ENCODE measurements around the gene BLNK.

The BLNK gene

DNA sequence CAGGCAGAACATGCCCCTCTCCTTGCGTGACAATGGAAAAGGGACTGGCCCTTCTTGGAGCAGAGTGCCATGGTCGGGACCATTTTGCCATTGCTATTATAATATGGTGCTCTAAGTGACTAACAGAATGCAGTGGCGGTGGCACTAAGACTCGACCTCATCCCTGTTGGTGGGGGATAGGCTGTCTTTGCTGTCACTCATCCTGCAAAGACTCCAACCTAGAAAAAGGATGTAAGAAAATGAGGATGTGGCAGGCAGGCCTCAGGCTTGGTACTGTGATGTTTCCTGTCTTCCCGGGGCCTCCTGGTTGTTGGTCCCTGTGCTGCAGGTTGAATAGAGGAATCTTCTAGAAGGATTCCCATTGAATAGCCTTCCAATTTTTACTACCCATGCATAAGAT lies 18.6 kb downstream of the BLNK start:
- H3K9me3 ChIP-seq (ENCODE audit: control insufficient read depth, low read length) = no peaks in the 10 kb centered on the region
- no peaks in the 10 kb centered on the region for H3K27me3 ChIP-seq (ENCODE audit: control insufficient read depth in 1 of 2, insufficient read depth in 1 of 2, low read length in 2 of 2)
- no peaks in the 10 kb centered on the region for H3K36me3 ChIP-seq (ENCODE audit: control insufficient read depth in 1 of 2, insufficient read depth in 2 of 2, low read depth in 1 of 2, low read length in 2 of 2)
- no peak overlapping the region for H4K91ac ChIP-seq (ENCODE audit: low read length)
- no peak overlapping the region for H3K14ac ChIP-seq (ENCODE audit: low read length in 2 of 2)
- no peak overlapping the region for H4K8ac ChIP-seq (ENCODE audit: low read length)
- H3K18ac ChIP-seq (ENCODE audit: low read depth in 1 of 2, low read length in 2 of 2) = no peak overlapping the region
- no peak overlapping the region for H3K4me3 ChIP-seq (ENCODE audit: insufficient read depth in 1 of 2, low read depth in 1 of 2, low read length in 2 of 2)
- H2BK5ac ChIP-seq (ENCODE audit: low read depth, low read length, poor library complexity, severe bottlenecking) = no peak overlapping the region
- 87% methylated on average over 4 of the region's 5 CpGs for WGBS
- H2BK12ac ChIP-seq (ENCODE audit: low read length in 2 of 2) = no peak overlapping the region
- no peaks in the 10 kb centered on the region for H3K79me1 ChIP-seq (replicated peaks; ENCODE audit: low read length, poor library complexity, severe bottlenecking)
- peaks cover 1% of the 10 kb centered on the region for H3K4me1 ChIP-seq (ENCODE audit: control insufficient read depth, insufficient read depth, low read depth, low read length)
- H2BK120ac ChIP-seq (ENCODE audit: low read depth, low read length) = no peak overlapping the region
- no peak overlapping the region for H3K23ac ChIP-seq (ENCODE audit: low read length in 2 of 2)
- no peak for DNase-seq
- H2BK15ac ChIP-seq (ENCODE audit: low read depth, poor library complexity, severe bottlenecking) = no peak overlapping the region
- no peak overlapping the region for H3K9ac ChIP-seq (ENCODE audit: low read length)
- H3K27ac ChIP-seq (ENCODE audit: low read length, poor library complexity, severe bottlenecking) = no peak overlapping the region
- no peak overlapping the region for H2AK5ac ChIP-seq (ENCODE audit: low read length, severe bottlenecking)
- H2AFZ ChIP-seq (ENCODE audit: low read depth, low read length) = no peak overlapping the region
- H3K4ac ChIP-seq (ENCODE audit: low read depth in 1 of 2, low read length in 2 of 2) = no peak overlapping the region
- no peak overlapping the region for H3K4me2 ChIP-seq (ENCODE audit: low read length, poor library complexity, severe bottlenecking)

DNA sequence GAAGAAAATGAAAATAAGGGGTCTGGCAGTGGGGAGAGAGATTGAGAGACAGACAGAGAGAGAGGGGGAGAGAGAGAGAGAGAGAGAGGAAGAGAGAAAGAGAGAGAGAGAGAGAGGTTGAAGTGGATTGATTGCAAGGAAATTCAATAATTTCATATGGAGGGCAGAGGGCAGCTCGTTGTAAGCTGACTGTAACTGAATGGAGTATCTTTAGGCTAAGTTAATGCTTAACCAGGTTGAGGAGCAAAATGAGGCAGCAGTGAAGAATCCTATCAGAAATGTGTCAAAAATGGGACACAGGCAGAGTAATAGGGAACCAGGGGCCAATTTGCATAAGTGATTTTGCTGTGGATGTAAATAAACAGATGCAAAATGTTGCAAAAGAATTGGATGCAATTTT lies 21.0 kb downstream of the BLNK start:
- no peak overlapping the region for H3K18ac ChIP-seq (ENCODE audit: low read depth in 1 of 2, low read length in 2 of 2)
- H3K23ac ChIP-seq (ENCODE audit: low read length in 2 of 2) = no peak overlapping the region
- H3K4me1 ChIP-seq (ENCODE audit: control insufficient read depth, insufficient read depth, low read depth, low read length) = peaks cover 1% of the 10 kb centered on the region
- H2BK120ac ChIP-seq (ENCODE audit: low read depth, low read length) = no peak overlapping the region
- H3K27ac ChIP-seq (ENCODE audit: low read length, poor library complexity, severe bottlenecking) = no peak overlapping the region
- no peaks in the 10 kb centered on the region for H3K27me3 ChIP-seq (ENCODE audit: control insufficient read depth in 1 of 2, insufficient read depth in 1 of 2, low read length in 2 of 2)
- H2AK5ac ChIP-seq (ENCODE audit: low read length, severe bottlenecking) = no peak overlapping the region
- H3K4ac ChIP-seq (ENCODE audit: low read depth in 1 of 2, low read length in 2 of 2) = no peak overlapping the region
- H2BK12ac ChIP-seq (ENCODE audit: low read length in 2 of 2) = no peak overlapping the region
- H3K4me3 ChIP-seq (ENCODE audit: insufficient read depth in 1 of 2, low read depth in 1 of 2, low read length in 2 of 2) = no peak overlapping the region
- no peak overlapping the region for H3K4me2 ChIP-seq (ENCODE audit: low read length, poor library complexity, severe bottlenecking)
- no peaks in the 10 kb centered on the region for H3K36me3 ChIP-seq (ENCODE audit: control insufficient read depth in 1 of 2, insufficient read depth in 2 of 2, low read depth in 1 of 2, low read length in 2 of 2)
- no peaks in the 10 kb centered on the region for H3K79me1 ChIP-seq (replicated peaks; ENCODE audit: low read length, poor library complexity, severe bottlenecking)
- no peak overlapping the region for H4K8ac ChIP-seq (ENCODE audit: low read length)
- no peak overlapping the region for H4K91ac ChIP-seq (ENCODE audit: low read length)
- DNase-seq = no peak
- H3K14ac ChIP-seq (ENCODE audit: low read length in 2 of 2) = no peak overlapping the region
- no peak overlapping the region for H2BK5ac ChIP-seq (ENCODE audit: low read depth, low read length, poor library complexity, severe bottlenecking)
- H3K9ac ChIP-seq (ENCODE audit: low read length) = no peak overlapping the region
- no peaks in the 10 kb centered on the region for H3K9me3 ChIP-seq (ENCODE audit: control insufficient read depth, low read length)
- H2AFZ ChIP-seq (ENCODE audit: low read depth, low read length) = no peak overlapping the region
- WGBS = 72% methylated on average over 1 of the region's 1 CpG
- no peak overlapping the region for H2BK15ac ChIP-seq (ENCODE audit: low read depth, poor library complexity, severe bottlenecking)

DNA sequence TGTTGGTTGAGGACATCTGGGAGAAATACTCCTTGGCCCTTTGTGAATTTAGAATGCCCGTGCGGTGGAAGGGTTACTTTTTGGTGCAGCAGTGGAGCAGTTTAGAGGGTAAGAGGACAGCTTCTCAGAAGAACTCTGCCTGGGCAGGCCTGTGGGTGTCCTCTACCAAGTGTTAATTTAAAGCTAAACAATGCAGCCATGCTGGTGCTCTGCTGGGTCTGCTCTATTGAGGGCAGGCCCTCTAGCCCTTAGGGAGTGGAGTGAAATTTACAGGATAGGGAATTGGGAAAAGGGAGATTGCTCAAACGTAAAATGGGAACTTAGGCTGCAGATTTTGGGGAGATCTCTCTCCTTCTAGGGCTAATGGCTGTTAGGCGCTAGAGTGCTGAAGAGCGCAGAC lies 22.1 kb downstream of the BLNK start:
- Histone ChIP-seq H3K4me2 (ENCODE audit: low read length, poor library complexity, severe bottlenecking) (no peak overlapping the region), H3K27ac (ENCODE audit: low read length, poor library complexity, severe bottlenecking) (no peak overlapping the region), H3K79me1 (replicated peaks; ENCODE audit: low read length, poor library complexity, severe bottlenecking) (no peaks in the 10 kb centered on the region), H2BK5ac (ENCODE audit: low read depth, low read length, poor library complexity, severe bottlenecking) (no peak overlapping the region), H3K27me3 (ENCODE audit: control insufficient read depth in 1 of 2, insufficient read depth in 1 of 2, low read length in 2 of 2) (no peaks in the 10 kb centered on the region), H3K9me3 (ENCODE audit: control insufficient read depth, low read length) (no peaks in the 10 kb centered on the region), H3K36me3 (ENCODE audit: control insufficient read depth in 1 of 2, insufficient read depth in 2 of 2, low read depth in 1 of 2, low read length in 2 of 2) (no peaks in the 10 kb centered on the region), H3K18ac (ENCODE audit: low read depth in 1 of 2, low read length in 2 of 2) (no peak overlapping the region), H2BK120ac (ENCODE audit: low read depth, low read length) (no peak overlapping the region), H3K9ac (ENCODE audit: low read length) (no peak overlapping the region), H3K4me1 (ENCODE audit: control insufficient read depth, insufficient read depth, low read depth, low read length) (peaks cover 1% of the 10 kb centered on the region), H2AK5ac (ENCODE audit: low read length, severe bottlenecking) (no peak overlapping the region), H3K4me3 (ENCODE audit: insufficient read depth in 1 of 2, low read depth in 1 of 2, low read length in 2 of 2) (no peak overlapping the region), H2BK12ac (ENCODE audit: low read length in 2 of 2) (no peak overlapping the region), H3K4ac (ENCODE audit: low read depth in 1 of 2, low read length in 2 of 2) (no peak overlapping the region), H4K8ac (ENCODE audit: low read length) (no peak overlapping the region), H3K23ac (ENCODE audit: low read length in 2 of 2) (no peak overlapping the region), H4K91ac (ENCODE audit: low read length) (no peak overlapping the region), H2AFZ (ENCODE audit: low read depth, low read length) (no peak overlapping the region), H3K14ac (ENCODE audit: low read length in 2 of 2) (no peak overlapping the region), H2BK15ac (ENCODE audit: low read depth, poor library complexity, severe bottlenecking) (no peak overlapping the region)
- 85% methylated on average over 5 of the region's 5 CpGs for WGBS
- no peak for DNase-seq

DNA sequence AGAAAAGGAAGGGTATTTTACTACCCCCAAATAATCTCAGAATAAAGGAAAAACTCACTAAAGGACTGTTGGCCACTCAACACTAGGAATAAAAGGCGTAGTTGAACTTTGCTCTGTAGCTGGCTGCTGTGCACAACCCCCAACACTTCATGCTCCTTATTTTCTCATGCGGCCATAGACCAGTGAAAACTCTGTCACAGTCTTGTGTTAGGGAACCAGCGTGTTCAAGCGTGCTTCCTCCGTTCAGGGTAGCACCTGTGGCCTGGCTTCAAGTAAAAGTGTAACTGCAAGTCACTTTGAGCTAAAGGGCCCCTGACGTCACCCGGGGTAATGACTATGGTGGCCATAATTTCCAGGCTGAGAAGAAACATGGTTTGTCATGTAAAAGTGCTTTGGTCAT lies 27.0 kb downstream of the BLNK start:
- H3K36me3 ChIP-seq (ENCODE audit: control insufficient read depth in 1 of 2, insufficient read depth in 2 of 2, low read depth in 1 of 2, low read length in 2 of 2) = no peaks in the 10 kb centered on the region
- H4K8ac ChIP-seq (ENCODE audit: low read length) = no peak overlapping the region
- no peak overlapping the region for H2AFZ ChIP-seq (ENCODE audit: low read depth, low read length)
- H2BK15ac ChIP-seq (ENCODE audit: low read depth, poor library complexity, severe bottlenecking) = no peak overlapping the region
- no peaks in the 10 kb centered on the region for H3K4me1 ChIP-seq (ENCODE audit: control insufficient read depth, insufficient read depth, low read depth, low read length)
- H3K4ac ChIP-seq (ENCODE audit: low read depth in 1 of 2, low read length in 2 of 2) = no peak overlapping the region
- H3K4me2 ChIP-seq (ENCODE audit: low read length, poor library complexity, severe bottlenecking) = no peak overlapping the region
- no peak overlapping the region for H3K14ac ChIP-seq (ENCODE audit: low read length in 2 of 2)
- no peaks in the 10 kb centered on the region for H3K9me3 ChIP-seq (ENCODE audit: control insufficient read depth, low read length)
- no peak overlapping the region for H2BK120ac ChIP-seq (ENCODE audit: low read depth, low read length)
- H4K91ac ChIP-seq (ENCODE audit: low read length) = no peak overlapping the region
- 70% methylated on average over 7 of the region's 7 CpGs for WGBS
- no peak overlapping the region for H2BK5ac ChIP-seq (ENCODE audit: low read depth, low read length, poor library complexity, severe bottlenecking)
- no peak overlapping the region for H3K4me3 ChIP-seq (ENCODE audit: insufficient read depth in 1 of 2, low read depth in 1 of 2, low read length in 2 of 2)
- H3K18ac ChIP-seq (ENCODE audit: low read depth in 1 of 2, low read length in 2 of 2) = no peak overlapping the region
- H3K79me1 ChIP-seq (replicated peaks; ENCODE audit: low read length, poor library complexity, severe bottlenecking) = no peaks in the 10 kb centered on the region
- no peak overlapping the region for H3K27ac ChIP-seq (ENCODE audit: low read length, poor library complexity, severe bottlenecking)
- H3K27me3 ChIP-seq (ENCODE audit: control insufficient read depth in 1 of 2, insufficient read depth in 1 of 2, low read length in 2 of 2) = peaks cover 0 to 3% of the 10 kb centered on the region in 2 experiments
- H2AK5ac ChIP-seq (ENCODE audit: low read length, severe bottlenecking) = no peak overlapping the region
- H3K23ac ChIP-seq (ENCODE audit: low read length in 2 of 2) = no peak overlapping the region
- H3K9ac ChIP-seq (ENCODE audit: low read length) = no peak overlapping the region
- H2BK12ac ChIP-seq (ENCODE audit: low read length in 2 of 2) = no peak overlapping the region
- no peak for DNase-seq

All from mesenchymal stem cell (in vitro differentiated cells and primary cell).